HepG2 (cell line): ENCODE results near the gene ACTN1. TPM values are rescaled to one million over a fixed set of nuclear protein-coding genes. Genes with fewer than 3 reads are reported as not detected.
A peak's percentile ranks its signal among the peaks of the same experiment; 100 is the strongest.

Experiments
- ARID2 ChIP-seq: sonication (generic); formaldehyde crosslinking; IDR thresholded peaks from 2 replicates; pipeline ENCODE4 v1.8.1; 2022; ENCODE audit warnings: mild to moderate bottlenecking, missing genetic modification reagents, borderline replicate concordance
- BRF2 ChIP-seq: sonication (generic); formaldehyde crosslinking; IDR thresholded peaks from 2 replicates; pipeline ENCODE4 v1.8.1; 2022; ENCODE audit warnings: mild to moderate bottlenecking, missing genetic modification reagents
- GLMP ChIP-seq: sonication (generic); formaldehyde crosslinking; IDR thresholded peaks from 2 replicates; pipeline ENCODE4 v1.9.0; 2021; ENCODE audit warnings: missing genetic modification reagents, mild to moderate bottlenecking, borderline replicate concordance
- HMGXB4 ChIP-seq, 2 experiments: sonication (generic) in 1 of 2; formaldehyde crosslinking in 1 of 2; IDR thresholded peaks; 2 replicates each; pipeline versions ENCODE4 v1.4.0 to v1.6.1; 2018 to 2020; ENCODE audit warnings: missing genetic modification reagents in 2 of 2, borderline replicate concordance in 1 of 2, low read depth in 1 of 2, mild to moderate bottlenecking in 1 of 2, missing biosample characterization in 1 of 2
- RAD21 ChIP-seq: fragments of 450-650 bp; formaldehyde crosslinking; IDR thresholded peaks from 2 replicates; pipeline ENCODE4 v1.5.0; 2020; ENCODE audit warnings: mild to moderate bottlenecking
- SMAD9 ChIP-seq: sonication (generic); formaldehyde crosslinking; IDR thresholded peaks from 2 replicates; pipeline ENCODE4 v1.5.1; 2020; ENCODE audit warnings: mild to moderate bottlenecking, missing genetic modification reagents
- SP2 ChIP-seq: sonication (generic); formaldehyde crosslinking; IDR thresholded peaks from 2 replicates; pipeline ENCODE4 v1.5.1; 2020; ENCODE audit warnings: mild to moderate bottlenecking, missing genetic modification reagents
- TCF12 ChIP-seq, 2 experiments: fragments of 450-650 bp in 1 of 2; sonication (generic) in 1 of 2; formaldehyde crosslinking in 1 of 2; IDR thresholded peaks; 2 replicates each; pipeline versions ENCODE4 v1.6.1 to v1.8.0; 2017 to 2022; ENCODE audit warnings: antibody characterized with exemption in 1 of 2, mild to moderate bottlenecking in 1 of 2, missing genetic modification reagents in 1 of 2, moderate library complexity in 1 of 2
- TCF7 ChIP-seq: sonication (generic); IDR thresholded peaks from 2 replicates; pipeline ENCODE4 v1.6.1; 2016; ENCODE audit warnings: antibody characterized with exemption, low read depth
- ZBTB7B ChIP-seq: sonication (generic); formaldehyde crosslinking; IDR thresholded peaks from 2 replicates; pipeline ENCODE4 v1.4.0; 2020; ENCODE audit warnings: missing genetic modification reagents
- ZNF670 ChIP-seq: sonication (generic); formaldehyde crosslinking; IDR thresholded peaks from 2 replicates; pipeline ENCODE4 v1.8.0; 2022; ENCODE audit warnings: mild to moderate bottlenecking, missing genetic modification reagents, borderline replicate concordance
- ZNF713 ChIP-seq: sonication (generic); formaldehyde crosslinking; IDR thresholded peaks from 2 replicates; pipeline ENCODE4 v1.4.0; 2020; ENCODE audit warnings: mild to moderate bottlenecking, missing genetic modification reagents
- ZNF775 ChIP-seq: sonication (generic); formaldehyde crosslinking; IDR thresholded peaks from 2 replicates; pipeline ENCODE4 v1.4.0; 2020; ENCODE audit warnings: missing genetic modification reagents, mild to moderate bottlenecking, moderate library complexity, borderline replicate concordance
- ZNF841 ChIP-seq: sonication (generic); formaldehyde crosslinking; IDR thresholded peaks from 2 replicates; pipeline ENCODE4 v1.8.1; 2023; ENCODE audit warnings: missing genetic modification reagents, borderline replicate concordance
- polyA plus RNA-seq, 8 experiments: library from polyadenylated mRNA; depleted of rRNA in 3 of 8; stranded (reverse) in 7 of 8; unstranded in 1 of 8; fragments of >200 nt; fragmentation: Illumina TruSeq in 4 of 8; extraction: Trizol in 4 of 8; gene quantifications; 2 replicates each; pipeline versions ENCODE4 v1.2.1 to v1.2.3, GENCODE V29; 2011 to 2016; ENCODE audit warnings: low read depth in 4 of 8, missing spikeins in 1 of 8, mixed read lengths in 1 of 8; ENCODE audit not compliant: insufficient read depth in 1 of 8
- total RNA-seq, 5 experiments: library from RNA; depleted of rRNA; stranded (reverse); fragments of >200 nt; fragmentation: Illumina TruSeq; extraction: Trizol; gene quantifications; 2 replicates each; pipeline ENCODE4 v1.2.3, GENCODE V29; 2016; ENCODE audit warnings: low read depth in 1 of 5
- TF ChIP-seq, protein P1 (sequence below): sonication (generic); formaldehyde crosslinking; IDR thresholded peaks from 2 replicates; pipeline ENCODE4 v1.8.0; 2022; ENCODE audit warnings: low read depth, missing genetic modification reagents
- TF ChIP-seq, protein P2 (sequence below): fragments of 450-650 bp; IDR thresholded peaks from 2 replicates; pipeline ENCODE4 v1.6.1; 2016
- TF ChIP-seq, protein P3 (sequence below): sonication (generic); formaldehyde crosslinking; IDR thresholded peaks from 2 replicates; pipeline ENCODE4 v1.5.0; 2020; ENCODE audit warnings: missing genetic modification reagents
- TF ChIP-seq, protein P4 (sequence below): IDR thresholded peaks from 2 replicates; pipeline ENCODE4 v1.6.1; 2016; ENCODE audit warnings: missing compliant biosample characterization, missing genetic modification reagents, borderline replicate concordance

The ACTN1 gene
- total and polyA plus RNA-seq, 2 of the 13 experiments (the other 11 are each of a cell fraction or from before 2014, with no cell fraction given), result 58.6 to 162 TPM

DNA sequence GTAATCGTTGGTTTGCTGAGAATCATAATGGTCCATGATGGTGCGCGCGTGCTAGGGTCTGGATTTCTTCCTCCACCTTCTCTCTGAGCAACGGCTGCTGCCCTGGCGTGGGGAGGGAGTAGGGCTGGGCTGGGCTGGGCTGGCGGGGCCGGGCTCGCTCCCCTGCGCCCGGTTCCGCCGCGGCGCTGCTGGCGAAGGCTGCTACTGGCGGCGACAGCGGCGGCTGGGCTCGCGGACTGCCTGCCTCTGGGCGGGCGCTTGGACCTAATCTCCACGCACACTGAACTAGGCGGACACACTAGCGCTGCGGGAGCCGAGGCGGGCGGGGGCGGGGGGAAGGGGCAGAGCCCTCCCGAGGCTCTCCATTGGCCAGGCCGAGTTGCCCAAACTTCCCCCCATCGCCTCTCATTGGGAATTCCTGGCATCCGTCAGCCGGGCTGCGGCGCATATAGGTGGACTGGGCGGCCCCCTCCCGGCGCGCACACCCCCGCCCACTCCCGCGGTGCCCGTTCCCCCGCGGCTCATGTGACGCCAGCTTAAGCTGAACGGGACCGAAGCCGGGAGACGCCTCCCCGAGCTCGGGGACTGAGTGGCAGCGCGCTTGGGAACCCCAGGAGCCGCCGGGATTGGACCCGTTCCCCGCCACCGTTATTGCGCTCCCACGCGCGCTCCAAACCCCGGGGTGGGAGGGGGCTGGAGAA is at the start of gene ACTN1 (continued):
- TF ChIP-seq ARID2 (CRISPR knock-in tag) (no peak), ZNF713 (CRISPR knock-in tag) (0 out of 2 replicates have a peak, but pooled peaks have one; percentile 65), TCF12 (IDR thresholded peaks at IDR 0.05) (no peak), TCF12 (CRISPR knock-in tag; IDR thresholded peaks at IDR 0.05) (peak; percentile 60; the same call in 1 of the 2 replicates), ZNF841 (CRISPR knock-in tag) (peak; percentile 57; the same call in 1 of the 2 replicates), SMAD9 (CRISPR knock-in tag) (peak; percentile 29; the same call in 1 of the 2 replicates), RAD21 (CRISPR knock-in tag) (peak; percentile 17; the same call in 1 of the 2 replicates), TCF7 (no peak), ZNF670 (CRISPR knock-in tag) (peak; percentile 42; the same call in 1 of the 2 replicates), SP2 (peak; percentile 97), ZBTB7B (CRISPR knock-in tag) (0 out of 2 replicates have a peak, but pooled peaks have one; percentile 41), HMGXB4 (CRISPR knock-in tag; IDR thresholded peaks at IDR 0.05; ENCODE audit: borderline replicate concordance in 1 of 2, low read depth in 1 of 2) (peak in 1 of 2 experiments; percentile 53; a peak in 2 of 4 replicates), BRF2 (no peak), GLMP (CRISPR knock-in tag) (no peak), ZNF775 (no peak)
- TF ChIP-seq, protein P1, sequence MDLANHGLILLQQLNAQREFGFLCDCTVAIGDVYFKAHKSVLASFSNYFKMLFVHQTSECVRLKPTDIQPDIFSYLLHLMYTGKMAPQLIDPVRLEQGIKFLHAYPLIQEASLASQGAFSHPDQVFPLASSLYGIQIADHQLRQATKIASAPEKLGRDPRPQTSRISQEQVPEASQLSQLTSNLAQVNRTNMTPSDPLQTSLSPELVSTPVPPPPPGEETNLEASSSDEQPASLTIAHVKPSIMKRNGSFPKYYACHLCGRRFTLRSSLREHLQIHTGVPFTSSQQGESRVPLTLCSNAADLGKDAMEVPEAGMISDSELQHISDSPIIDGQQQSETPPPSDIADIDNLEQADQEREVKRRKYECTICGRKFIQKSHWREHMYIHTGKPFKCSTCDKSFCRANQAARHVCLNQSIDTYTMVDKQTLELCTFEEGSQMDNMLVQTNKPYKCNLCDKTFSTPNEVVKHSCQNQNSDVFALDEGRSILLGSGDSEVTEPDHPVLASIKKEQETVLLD (CRISPR knock-in tag), result peak; percentile 93
- TF ChIP-seq, protein P2, sequence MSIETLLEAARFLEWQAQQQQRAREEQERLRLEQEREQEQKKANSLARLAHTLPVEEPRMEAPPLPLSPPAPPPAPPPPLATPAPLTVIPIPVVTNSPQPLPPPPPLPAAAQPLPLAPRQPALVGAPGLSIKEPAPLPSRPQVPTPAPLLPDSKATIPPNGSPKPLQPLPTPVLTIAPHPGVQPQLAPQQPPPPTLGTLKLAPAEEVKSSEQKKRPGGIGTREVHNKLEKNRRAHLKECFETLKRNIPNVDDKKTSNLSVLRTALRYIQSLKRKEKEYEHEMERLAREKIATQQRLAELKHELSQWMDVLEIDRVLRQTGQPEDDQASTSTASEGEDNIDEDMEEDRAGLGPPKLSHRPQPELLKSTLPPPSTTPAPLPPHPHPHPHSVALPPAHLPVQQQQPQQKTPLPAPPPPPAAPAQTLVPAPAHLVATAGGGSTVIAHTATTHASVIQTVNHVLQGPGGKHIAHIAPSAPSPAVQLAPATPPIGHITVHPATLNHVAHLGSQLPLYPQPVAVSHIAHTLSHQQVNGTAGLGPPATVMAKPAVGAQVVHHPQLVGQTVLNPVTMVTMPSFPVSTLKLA, result peak; percentile 11; the same call in 1 of the 2 replicates
- TF ChIP-seq, protein P3, sequence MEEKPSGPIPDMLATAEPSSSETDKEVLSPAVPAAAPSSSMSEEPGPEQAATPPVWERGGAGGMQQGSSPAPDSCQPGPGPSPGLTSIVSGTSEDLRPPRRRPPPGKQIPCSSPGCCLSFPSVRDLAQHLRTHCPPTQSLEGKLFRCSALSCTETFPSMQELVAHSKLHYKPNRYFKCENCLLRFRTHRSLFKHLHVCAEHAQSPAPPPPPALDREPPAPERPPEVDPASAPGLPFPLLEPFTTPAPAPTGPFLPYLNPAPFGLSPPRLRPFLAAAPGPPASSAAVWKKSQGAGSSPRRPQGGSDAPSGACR (CRISPR knock-in tag), result peak; percentile 36; the same call in 1 of the 2 replicates
- TF ChIP-seq, protein P4, sequence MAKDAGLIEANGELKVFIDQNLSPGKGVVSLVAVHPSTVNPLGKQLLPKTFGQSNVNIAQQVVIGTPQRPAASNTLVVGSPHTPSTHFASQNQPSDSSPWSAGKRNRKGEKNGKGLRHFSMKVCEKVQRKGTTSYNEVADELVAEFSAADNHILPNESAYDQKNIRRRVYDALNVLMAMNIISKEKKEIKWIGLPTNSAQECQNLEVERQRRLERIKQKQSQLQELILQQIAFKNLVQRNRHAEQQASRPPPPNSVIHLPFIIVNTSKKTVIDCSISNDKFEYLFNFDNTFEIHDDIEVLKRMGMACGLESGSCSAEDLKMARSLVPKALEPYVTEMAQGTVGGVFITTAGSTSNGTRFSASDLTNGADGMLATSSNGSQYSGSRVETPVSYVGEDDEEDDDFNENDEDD (CRISPR knock-in tag), result peak; percentile 60; the same call in 1 of the 2 replicates
